Sciatic nerve (tissue), 2 donors: ENCODE data around the gene ITLN2. TPM values are rescaled to one million over a fixed set of nuclear protein-coding genes. Genes with fewer than 3 reads are reported as not detected.
"Not testable (repeated sequence)": the region's sequence is repeated elsewhere in the genome, so short reads cannot be mapped to it uniquely, and the experiment has no call there.

Source experiments
- ATAC-seq: fragments of 200-7000 bp; cut with Tn5 transposase; one replicate; pipeline ENCODE4 v1.9.1; 2020; ENCODE audit warnings: mild to moderate bottlenecking, moderate library complexity
- DNase-seq: peaks from one replicate; pipeline ENCODE4 v3.0.0-alpha.2; 2020; ENCODE audit warnings: low spot score
- intact Hi-C: fragments of 100-400 bp; cut with DNase I; formaldehyde crosslinking; loops from one replicate; pipeline ENCODE4 v1.14.2; 2022
- total RNA-seq: library from RNA; stranded (reverse); fragmentation: NEBNext Ultra II Directional; extraction: Animal tissue kit (Norgen Biotek cat#: 25700); gene quantifications from one replicate; pipeline ENCODE4 v1.2.1, GENCODE V29; 2021
- donor health status: DM: no; HTN: no; CAD: no.
- donor health status: DM: no; HTN: no; CAD: no.

ITLN2 gene
- not detected for total RNA-seq

GRCh38 chr1:160954158-160955104, at the start of gene ITLN2:
Gene ITLN2 (minus strand): TSS chr1:160954809. CDS start chr1:160954741, 68 bp downstream.
- intact Hi-C loops, result no loop called here
- DNase-seq, result peak; percentile 39
- no peak for ATAC-seq

- intact Hi-C loops, result no loop called here
These were observed 46.9 kb upstream of the ITLN2 start for GRCh38 chr1:161001525-161001924.

GRCh38 chr1:161000736-161001480, 46.3 kb upstream of the ITLN2 start:
- ATAC-seq (no peak), DNase-seq (no peak)
- intact Hi-C loops, result no loop called here

More at GRCh38 chr1:161001525-161001924, 46.9 kb upstream of the ITLN2 start:
- ATAC-seq (no peak), DNase-seq (no peak)

GRCh38 chr1:160999376-160999775, 44.8 kb upstream of the ITLN2 start:
- DNase-seq (no peak), ATAC-seq (no peak)
- intact Hi-C loops, result loop anchor here (10.0 kb wide), 1 partner anchor 95 kb away; the partner anchor contains the start of gene KLHDC9

GRCh38 chr1:160997323-160998038, 42.9 kb upstream of the ITLN2 start:
- DNase-seq, result peak; percentile 67
- peak; percentile 74 for ATAC-seq
- intact Hi-C loops, result loop anchor here (1.0 to 10.0 kb wide), 2 partner anchors 22 to 97 kb away; partner anchors contain the start of gene KLHDC9

GRCh38 chr1:160996178-160996577, 41.6 kb upstream of the ITLN2 start:
- intact Hi-C loops, result loop anchor here (10.0 kb wide), 1 partner anchor 99 kb away; the partner anchor contains the start of gene KLHDC9
- DNase-seq, result no peak
- no peak for ATAC-seq

GRCh38 chr1:160993544-160994193, 39.1 kb upstream of the ITLN2 start:
- intact Hi-C loops, result loop anchor here (10.0 kb wide), 1 partner anchor 101 kb away; the partner anchor contains the start of gene KLHDC9
- no peak for DNase-seq
- ATAC-seq, result peak; percentile 60

GRCh38 chr1:160992036-160992435, 37.4 kb upstream of the ITLN2 start:
- not testable (repeated sequence) for ATAC-seq, DNase-seq
- intact Hi-C loops, result loop anchor here (10.0 kb wide), 1 partner anchor 103 kb away; the partner anchor contains the start of gene KLHDC9

- DNase-seq (no peak), ATAC-seq (no peak)
- intact Hi-C loops, result no loop called here
These were observed 32.9 kb upstream of the ITLN2 start for GRCh38 chr1:160987359-160988050.

- no peak for ATAC-seq
- intact Hi-C loops, result no loop called here
- no peak for DNase-seq
These were observed 31.1 kb upstream of the ITLN2 start for GRCh38 chr1:160985723-160986122.

GRCh38 chr1:160981584-160982411, 27.2 kb upstream of the ITLN2 start:
- no peak for ATAC-seq
- no peak for DNase-seq
- intact Hi-C loops, result no loop called here

GRCh38 chr1:160979286-160979685, 24.7 kb upstream of the ITLN2 start:
- intact Hi-C loops, result no loop called here
- no peak for DNase-seq
- ATAC-seq, result no peak

- ATAC-seq (no peak), DNase-seq (peak; percentile 21)
- intact Hi-C loops, result no loop called here
These were observed 23.9 kb upstream of the ITLN2 start for GRCh38 chr1:160978510-160978927.

GRCh38 chr1:160975026-160975425, 20.4 kb upstream of the ITLN2 start:
- ATAC-seq, result no peak

GRCh38 chr1:160973491-160973890, 18.9 kb upstream of the ITLN2 start:
- intact Hi-C loops, result no loop called here

More at GRCh38 chr1:160975026-160975425, 20.4 kb upstream of the ITLN2 start:
- DNase-seq, result no peak
- intact Hi-C loops, result no loop called here

GRCh38 chr1:160972939-160973338, 18.3 kb upstream of the ITLN2 start:
- intact Hi-C loops, result no loop called here
- ATAC-seq (no peak), DNase-seq (no peak)

More at GRCh38 chr1:160973491-160973890, 18.9 kb upstream of the ITLN2 start:
- no peak for DNase-seq
- no peak for ATAC-seq

- DNase-seq (no peak), ATAC-seq (no peak)
- intact Hi-C loops, result no loop called here
These were observed 17.0 kb upstream of the ITLN2 start for GRCh38 chr1:160971618-160972056.
